Pulmonary artery endothelial cell (primary cell): ENCODE data around the gene CTXND1. TPM values are rescaled to one million over a fixed set of nuclear protein-coding genes. Genes with fewer than 3 reads are reported as not detected.

ENCODE experiments used
- DNase-seq: peaks from one replicate; pipeline ENCODE4 v3.0.0-alpha.2; 2011; ENCODE audit warnings: low read depth, low spot score
- total RNA-seq: library from RNA; depleted of rRNA; stranded (reverse); fragments of >200 nt; gene quantifications from 2 replicates; pipeline ENCODE4 v1.2.3, GENCODE V29; 2014

The CTXND1 gene
- total RNA-seq, 1 donor from 2014 or later, result not detected

- no peak for DNase-seq
These were observed 8.0 kb upstream of the CTXND1 start for GRCh38 chr15:80259942-80260510.

GRCh38 chr15:80251428-80252120, 439 bp downstream of the CTXND1 start:
- DNase-seq, result no peak

DNA sequence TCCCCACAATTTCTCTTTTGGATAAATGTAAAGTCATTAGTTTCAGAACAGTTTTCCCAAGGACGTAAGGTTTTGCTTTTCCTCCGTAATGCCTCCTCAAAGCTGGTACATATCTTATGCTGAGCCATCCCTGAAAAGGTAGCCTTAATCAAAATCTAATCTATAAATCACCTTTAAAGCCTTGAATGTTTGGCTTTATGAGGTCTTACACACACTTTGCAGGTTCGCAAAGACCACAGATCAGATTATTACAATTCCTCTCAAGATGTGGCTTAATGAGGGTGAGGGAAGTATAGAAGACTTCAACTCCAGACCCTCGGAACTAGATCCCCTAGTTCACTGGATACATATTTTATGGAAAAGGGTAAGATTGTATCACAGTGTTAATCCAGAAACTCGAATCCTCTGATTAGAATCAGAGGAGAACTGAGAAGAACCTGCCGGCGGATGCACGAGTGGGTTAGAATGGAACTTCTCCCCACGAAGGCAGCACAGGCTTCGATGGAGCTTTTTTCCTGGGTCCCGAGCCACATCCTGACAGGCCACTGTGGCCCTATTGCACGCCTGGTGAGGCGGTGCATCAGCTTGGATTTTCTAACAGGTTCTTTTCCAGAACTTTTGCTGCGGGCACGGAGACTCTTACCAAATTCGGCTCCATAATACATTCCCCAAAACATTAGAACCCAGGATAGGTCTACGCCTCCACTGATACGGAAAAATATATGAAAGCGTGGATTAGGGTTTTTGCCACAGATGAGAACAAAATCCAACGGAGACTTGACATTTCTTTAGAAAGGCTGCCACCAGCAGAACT, 1.2 kb downstream of the CTXND1 start:
- DNase-seq, result no peak

GRCh38 chr15:80249973-80250372, 2.0 kb downstream of the CTXND1 start:
- no peak for DNase-seq

GRCh38 chr15:80247320-80247719, 4.7 kb downstream of the CTXND1 start:
- DNase-seq, result no peak

- no peak for DNase-seq
These were observed 5.6 kb downstream of the CTXND1 start for GRCh38 chr15:80246425-80246894.

GRCh38 chr15:80242802-80243201, 9.2 kb downstream of the CTXND1 start:
- DNase-seq, result no peak

GRCh38 chr15:80242132-80242769, 9.8 kb downstream of the CTXND1 start:
- DNase-seq, result no peak

- no peak for DNase-seq
These were observed 10.5 kb downstream of the CTXND1 start for GRCh38 chr15:80241508-80241907.

DNA sequence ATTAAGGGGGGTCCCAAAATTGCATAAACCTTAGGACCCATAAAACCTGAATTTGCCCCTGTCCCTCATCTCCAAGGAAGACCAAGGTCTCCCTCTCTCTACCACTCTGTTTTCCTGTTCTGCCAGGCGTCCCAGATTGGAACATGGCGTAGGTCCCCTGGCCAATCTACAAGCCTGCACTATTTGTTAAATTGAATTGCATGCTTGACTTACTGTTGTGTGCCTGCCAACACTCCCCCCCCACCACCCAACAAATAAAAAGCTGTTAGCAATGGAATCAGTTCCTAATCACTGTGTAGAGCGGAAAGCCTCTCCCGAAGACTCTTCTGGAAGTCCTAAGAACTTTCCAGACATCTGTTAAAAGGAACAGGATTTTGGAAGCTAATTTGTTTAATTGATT, 11.7 kb downstream of the CTXND1 start:
- no peak for DNase-seq

DNA sequence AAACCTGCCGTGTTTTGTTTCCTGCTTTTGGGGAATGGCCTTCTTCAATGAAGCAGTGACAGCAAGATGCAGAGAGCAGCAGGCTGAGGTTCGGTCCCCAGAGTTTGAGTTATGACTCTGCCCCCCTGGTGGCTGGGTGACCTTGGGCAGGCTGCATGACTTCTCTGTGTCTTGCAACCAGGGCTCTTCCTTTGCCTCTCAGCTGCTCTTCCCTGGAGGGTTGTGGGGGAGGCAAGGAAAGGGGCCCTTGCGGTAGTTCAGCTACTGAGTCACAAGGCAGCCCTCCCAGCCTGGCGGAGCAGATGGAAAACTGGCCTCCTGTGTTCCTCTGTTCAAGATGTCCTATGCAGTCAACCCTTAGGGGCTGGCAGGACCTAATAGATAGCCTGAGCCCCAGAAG, 17.1 kb downstream of the CTXND1 start:
- no peak for DNase-seq

GRCh38 chr15:80233581-80233980, 18.4 kb downstream of the CTXND1 start:
- DNase-seq, result no peak

GRCh38 chr15:80231371-80231770, 20.6 kb downstream of the CTXND1 start:
- no peak for DNase-seq

- DNase-seq, result no peak
These were observed 22.9 kb downstream of the CTXND1 start for GRCh38 chr15:80228959-80229610.

DNA sequence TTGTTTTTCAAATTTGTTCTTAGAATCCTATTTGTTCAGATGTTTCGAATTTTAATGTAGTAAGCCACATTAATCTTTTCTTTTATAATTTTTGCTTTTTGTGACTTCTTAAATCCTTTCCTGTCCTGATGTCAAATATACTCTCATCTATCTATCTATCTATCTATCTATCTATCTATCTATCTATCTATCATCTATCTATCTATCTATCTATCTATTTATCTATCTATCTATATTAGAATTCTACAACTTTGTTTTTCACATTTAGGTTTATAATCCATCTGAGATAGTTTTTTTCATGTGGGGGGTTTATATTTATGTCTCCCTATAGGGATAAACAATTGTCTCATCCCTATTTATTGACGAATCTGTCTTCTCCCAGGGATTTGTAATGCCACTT, 32.1 kb downstream of the CTXND1 start:
- no peak for DNase-seq

GRCh38 chr15:80217327-80217900, 34.6 kb downstream of the CTXND1 start:
- DNase-seq, result no peak

DNA sequence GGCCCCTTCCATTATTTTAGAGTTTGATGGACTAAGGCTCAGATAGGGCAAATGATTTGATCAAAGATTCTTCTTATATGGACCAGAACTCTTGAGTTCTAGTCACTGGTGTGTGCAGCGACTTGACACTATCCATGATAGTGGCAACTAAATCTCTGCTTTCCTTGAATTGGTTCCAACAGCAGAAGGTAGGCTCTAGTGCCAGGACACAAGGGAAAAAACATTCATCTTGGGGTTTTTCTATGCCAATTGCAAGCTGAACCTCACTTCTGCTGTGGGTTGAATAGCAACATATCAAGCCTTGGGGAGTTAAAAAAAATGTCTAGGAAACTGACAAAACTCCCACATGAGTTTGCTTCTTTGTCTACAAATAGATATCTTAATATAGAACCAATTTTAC, 35.1 kb downstream of the CTXND1 start:
- no peak for DNase-seq

- DNase-seq, result no peak
These were observed 35.9 kb downstream of the CTXND1 start for GRCh38 chr15:80216141-80216540.

DNA sequence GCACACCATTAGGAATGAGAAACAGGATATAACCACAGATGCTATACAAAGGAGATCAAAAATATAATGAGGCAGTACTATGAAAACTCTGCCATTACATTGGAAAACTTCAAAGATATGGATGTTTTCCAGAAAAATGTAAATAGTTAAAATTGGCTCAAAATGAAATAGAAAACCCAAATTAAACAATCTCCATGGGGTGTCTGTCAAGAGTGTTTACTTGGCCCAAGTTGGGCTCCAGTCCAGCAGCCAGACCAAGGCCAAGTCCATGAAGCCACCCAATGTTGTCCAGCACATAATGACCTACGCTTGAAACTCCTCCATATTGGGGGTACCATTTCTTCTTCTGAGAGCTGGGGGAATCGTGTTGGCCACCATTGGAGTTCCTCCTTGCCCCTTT, 37.1 kb downstream of the CTXND1 start:
- DNase-seq, result no peak

DNA sequence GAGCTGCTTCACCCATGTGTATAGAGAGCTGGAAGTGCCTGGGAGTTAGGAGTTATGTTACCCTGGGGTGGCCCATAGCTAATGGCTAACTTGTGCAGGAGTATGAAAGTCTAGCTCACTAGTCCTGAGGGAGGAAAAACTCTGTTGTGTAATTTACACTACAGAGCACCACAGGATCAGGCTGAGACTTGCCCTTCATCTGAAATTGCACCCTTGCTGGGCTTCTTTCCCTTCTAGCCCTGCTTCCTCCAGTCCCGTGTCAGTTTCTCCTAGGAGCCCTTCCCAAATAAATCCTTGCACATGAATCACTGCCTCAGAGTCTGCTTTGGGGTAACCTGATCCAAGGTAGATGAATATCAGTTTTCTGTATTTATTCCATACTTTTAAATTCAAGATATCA, 40.0 kb downstream of the CTXND1 start:
- no peak for DNase-seq
